Mesothelial cell of epicardium (in vitro differentiated cells): Measurements from ENCODE around the gene THSD7A. TPM values are rescaled to one million over a fixed set of nuclear protein-coding genes. Genes with fewer than 3 reads are reported as not detected.

Experiments used
- DNase-seq, 2 experiments: peaks; one replicate each; pipeline ENCODE4 v3.0.0; 2021; ENCODE audit warnings: low spot score in 2 of 2; ENCODE audit not compliant: unreplicated experiment in 2 of 2
- H3K27ac Mint-ChIP-seq: 2 replicates; pipeline ENCODE4 v1.8.0; 2021; ENCODE audit warnings: mixed read lengths
- H3K27me3 Mint-ChIP-seq: 2 replicates; pipeline ENCODE4 v1.8.0; 2021; ENCODE audit warnings: low read depth, mixed read lengths
- H3K36me3 Mint-ChIP-seq: 2 replicates; pipeline ENCODE4 v1.8.0; 2021; ENCODE audit warnings: mixed read lengths
- H3K4me1 Mint-ChIP-seq: 2 replicates; pipeline ENCODE4 v1.8.0; 2021; ENCODE audit warnings: mixed read lengths
- H3K4me3 Mint-ChIP-seq: 2 replicates; pipeline ENCODE4 v1.8.0; 2021; ENCODE audit warnings: mild to moderate bottlenecking, moderate library complexity, mixed read lengths
- H3K9me3 Mint-ChIP-seq: 2 replicates; pipeline ENCODE4 v1.8.0; 2021; ENCODE audit warnings: mixed read lengths
- total RNA-seq: library from RNA; stranded (reverse); gene quantifications from 3 replicates; pipeline ENCODE4 v1.2.1, GENCODE V29; 2021
- TF ChIP-seq, protein P1 (sequence below): fragments of 200-600 bp; sonication (generic); IDR thresholded peaks from one replicate; pipeline ENCODE4 v1.5.0; 2021; ENCODE audit warnings: antibody characterized with exemption; ENCODE audit not compliant: unreplicated experiment

THSD7A gene
- total RNA-seq, 1 donor from 2014 or later, result 13.4 TPM

DNA sequence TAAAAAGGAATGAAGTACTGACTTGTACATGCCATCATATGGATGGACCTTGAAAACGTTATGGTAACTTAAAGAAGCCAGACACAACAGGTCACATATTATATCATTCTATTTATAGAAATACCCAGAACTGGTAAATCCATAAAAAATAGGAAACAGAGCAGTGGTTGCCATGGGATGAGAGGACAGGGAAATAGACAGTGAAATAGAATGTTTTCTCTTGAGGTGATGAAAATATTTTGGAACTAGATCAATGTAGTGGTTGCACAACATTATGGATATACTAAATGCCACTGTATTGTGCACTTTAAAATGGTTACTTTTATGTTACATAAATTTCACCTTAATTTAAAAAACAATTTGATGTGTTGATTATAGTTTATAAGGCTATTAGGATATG, 318.5 kb downstream of the THSD7A start:
- H3K9me3 Mint-ChIP-seq, result peaks cover 6% of the 10 kb centered on the region
- peaks cover 4% of the 10 kb centered on the region for H3K36me3 Mint-ChIP-seq
- no peaks in the 10 kb centered on the region for H3K4me1 Mint-ChIP-seq
- no peak overlapping the region for H3K27ac Mint-ChIP-seq
- no peak for DNase-seq
- TF ChIP-seq, protein P1, sequence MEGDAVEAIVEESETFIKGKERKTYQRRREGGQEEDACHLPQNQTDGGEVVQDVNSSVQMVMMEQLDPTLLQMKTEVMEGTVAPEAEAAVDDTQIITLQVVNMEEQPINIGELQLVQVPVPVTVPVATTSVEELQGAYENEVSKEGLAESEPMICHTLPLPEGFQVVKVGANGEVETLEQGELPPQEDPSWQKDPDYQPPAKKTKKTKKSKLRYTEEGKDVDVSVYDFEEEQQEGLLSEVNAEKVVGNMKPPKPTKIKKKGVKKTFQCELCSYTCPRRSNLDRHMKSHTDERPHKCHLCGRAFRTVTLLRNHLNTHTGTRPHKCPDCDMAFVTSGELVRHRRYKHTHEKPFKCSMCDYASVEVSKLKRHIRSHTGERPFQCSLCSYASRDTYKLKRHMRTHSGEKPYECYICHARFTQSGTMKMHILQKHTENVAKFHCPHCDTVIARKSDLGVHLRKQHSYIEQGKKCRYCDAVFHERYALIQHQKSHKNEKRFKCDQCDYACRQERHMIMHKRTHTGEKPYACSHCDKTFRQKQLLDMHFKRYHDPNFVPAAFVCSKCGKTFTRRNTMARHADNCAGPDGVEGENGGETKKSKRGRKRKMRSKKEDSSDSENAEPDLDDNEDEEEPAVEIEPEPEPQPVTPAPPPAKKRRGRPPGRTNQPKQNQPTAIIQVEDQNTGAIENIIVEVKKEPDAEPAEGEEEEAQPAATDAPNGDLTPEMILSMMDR, result no peak
- H3K27me3 Mint-ChIP-seq, result no peaks in the 10 kb centered on the region
- no peak overlapping the region for H3K4me3 Mint-ChIP-seq

GRCh38 chr7:11507929-11508328, 324.1 kb downstream of the THSD7A start:
- H3K9me3 Mint-ChIP-seq, result peaks cover 18% of the 10 kb centered on the region
- H3K36me3 Mint-ChIP-seq, result peaks cover 4% of the 10 kb centered on the region
- no peaks in the 10 kb centered on the region for H3K4me1 Mint-ChIP-seq
- TF ChIP-seq, protein P1, result no peak
- H3K27me3 Mint-ChIP-seq, result no peaks in the 10 kb centered on the region
- no peak for DNase-seq
- no peak overlapping the region for H3K4me3 Mint-ChIP-seq
- H3K27ac Mint-ChIP-seq, result no peak overlapping the region

DNA sequence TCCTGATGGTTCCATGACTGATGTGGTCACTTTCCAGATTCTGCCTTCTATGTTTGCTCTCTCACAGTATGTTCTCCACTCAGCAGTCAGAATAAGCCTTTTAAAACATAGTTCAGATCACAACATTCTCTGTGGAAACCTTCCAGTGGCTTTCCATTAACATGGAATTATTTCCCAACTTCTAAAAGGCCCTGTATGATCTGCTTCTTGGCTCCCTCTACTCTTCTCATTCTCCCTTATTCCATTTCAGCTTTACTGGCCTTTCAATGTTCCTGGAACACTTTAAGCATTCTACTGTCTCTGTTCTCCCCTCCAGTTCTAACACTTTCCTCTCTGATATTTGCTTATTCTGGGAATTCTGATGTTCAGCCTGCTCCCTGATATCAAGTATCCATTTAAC, 325.6 kb downstream of the THSD7A start:
- no peaks in the 10 kb centered on the region for H3K4me1 Mint-ChIP-seq
- DNase-seq, result no peak
- no peaks in the 10 kb centered on the region for H3K27me3 Mint-ChIP-seq
- no peak overlapping the region for H3K27ac Mint-ChIP-seq
- H3K4me3 Mint-ChIP-seq, result no peak overlapping the region
- TF ChIP-seq, protein P1, result peak; percentile 23
- peaks cover 27% of the 10 kb centered on the region for H3K9me3 Mint-ChIP-seq
- H3K36me3 Mint-ChIP-seq, result peaks cover 10% of the 10 kb centered on the region

DNA sequence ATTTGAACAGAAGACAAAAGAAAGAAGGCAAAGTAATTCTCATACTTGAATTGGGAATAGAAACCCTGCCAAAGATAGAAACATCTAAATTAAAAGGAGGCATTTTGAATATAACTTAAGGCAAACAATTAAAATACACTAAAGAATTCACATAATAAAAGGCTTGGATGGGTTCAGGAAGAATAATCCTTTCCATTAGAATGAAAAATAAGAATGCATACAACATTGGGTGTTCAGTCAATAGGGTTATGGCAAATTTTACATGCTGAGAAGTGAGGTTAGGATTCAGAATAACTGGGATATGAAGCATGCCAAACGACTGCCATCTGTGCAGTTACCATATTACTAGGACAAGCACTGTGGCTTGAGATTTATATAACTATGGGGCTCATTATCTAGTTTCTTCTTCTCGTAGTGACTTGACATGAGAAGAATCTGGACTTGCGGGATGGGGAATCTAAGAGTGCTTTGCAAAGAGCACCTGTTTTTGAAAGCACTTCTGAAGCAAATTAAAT, 326.5 kb downstream of the THSD7A start:
- Mint-ChIP-seq H3K4me3 (no peak overlapping the region), H3K27me3 (no peaks in the 10 kb centered on the region), H3K9me3 (peaks cover 34% of the 10 kb centered on the region), H3K36me3 (peaks cover 16% of the 10 kb centered on the region), H3K4me1 (no peaks in the 10 kb centered on the region), H3K27ac (no peak overlapping the region)
- TF ChIP-seq, protein P1, result no peak
- DNase-seq, result no peak

DNA sequence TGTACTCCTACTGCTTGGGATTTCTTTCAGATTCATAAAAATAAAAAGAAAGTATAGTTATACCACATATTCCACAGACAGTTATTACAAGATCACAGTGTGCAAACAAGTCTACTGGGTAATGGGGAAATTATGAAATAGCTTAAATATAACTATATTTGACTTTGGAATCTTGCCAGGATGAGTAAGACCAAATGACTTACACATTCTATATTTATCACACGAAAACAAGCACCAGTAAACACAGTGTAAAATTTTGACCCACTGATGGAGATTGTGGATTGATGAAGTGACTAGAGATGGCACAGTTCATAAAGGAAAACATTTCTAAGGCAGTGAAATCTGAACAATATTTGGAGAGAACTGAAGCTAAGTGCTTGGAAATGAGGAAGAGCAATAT, 339.7 kb downstream of the THSD7A start:
- TF ChIP-seq, protein P1, result no peak
- H3K4me1 Mint-ChIP-seq, result no peaks in the 10 kb centered on the region
- no peaks in the 10 kb centered on the region for H3K27me3 Mint-ChIP-seq

DNA sequence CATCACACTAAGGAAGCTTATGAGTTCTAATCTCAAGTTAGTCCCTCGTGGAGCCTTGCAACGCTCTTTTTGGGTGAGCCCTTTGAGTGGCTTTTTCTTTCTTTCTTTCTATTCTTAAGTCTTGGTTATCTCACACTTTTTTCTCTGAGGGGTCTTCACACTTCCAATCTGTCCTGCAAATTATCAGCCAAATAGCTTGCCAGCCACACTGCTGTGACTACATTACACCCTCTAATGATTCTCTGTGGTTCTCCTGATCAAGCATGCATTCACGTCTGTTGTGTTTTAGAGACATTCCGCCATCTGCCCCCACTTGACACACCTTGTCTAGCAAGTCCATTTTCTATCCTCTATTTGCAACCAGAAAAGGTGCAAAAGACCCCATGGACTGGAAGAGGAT, 340.2 kb downstream of the THSD7A start:
- no peak overlapping the region for H3K27ac Mint-ChIP-seq
- TF ChIP-seq, protein P1, result no peak
- peaks cover 7% of the 10 kb centered on the region for H3K9me3 Mint-ChIP-seq
- H3K4me3 Mint-ChIP-seq, result no peak overlapping the region
- H3K36me3 Mint-ChIP-seq, result no peaks in the 10 kb centered on the region
- H3K4me1 Mint-ChIP-seq, result no peaks in the 10 kb centered on the region
- H3K27me3 Mint-ChIP-seq, result no peaks in the 10 kb centered on the region
- DNase-seq, result no peak

More for the DNA sequence above, 339.7 kb downstream of the THSD7A start:
- no peak for DNase-seq
- Mint-ChIP-seq H3K9me3 (peaks cover 7% of the 10 kb centered on the region), H3K4me3 (no peak overlapping the region), H3K36me3 (no peaks in the 10 kb centered on the region), H3K27ac (no peak overlapping the region)
